ENCODE measurements around the gene KCTD12. TPM values are rescaled to one million over a fixed set of nuclear protein-coding genes. Genes with fewer than 3 reads are reported as not detected.

The KCTD12 gene
- total RNA-seq, 1 donor from 2014 or later: 134 TPM

- Histone ChIP-seq H3K4me1 (ENCODE audit: control insufficient read depth in 3 of 3, insufficient read depth in 3 of 3, low read length in 3 of 3) (no peaks in the 10 kb centered on the region), H3K9me3 (ENCODE audit: control insufficient read depth in 3 of 3, low read length in 3 of 3) (no peaks in the 10 kb centered on the region), H3K9ac (ENCODE audit: low read depth in 1 of 3, low read length in 3 of 3) (no peak overlapping the region), H3K36me3 (ENCODE audit: control insufficient read depth in 3 of 3, insufficient read depth in 3 of 3, low read length in 3 of 3) (no peaks in the 10 kb centered on the region), H3K4me3 (ENCODE audit: low read length in 3 of 3) (no peak overlapping the region), H3K27ac (ENCODE audit: low read depth, low read length) (no peak overlapping the region), H3K27me3 (ENCODE audit: control insufficient read depth in 3 of 3, insufficient read depth in 3 of 3, low read length in 3 of 3) (no peaks in the 10 kb centered on the region)
Measured at GRCh38 chr13:76849493-76849892, 36.7 kb downstream of the KCTD12 start.

- Histone ChIP-seq H3K27ac (ENCODE audit: low read depth, low read length) (no peak overlapping the region), H3K27me3 (ENCODE audit: control insufficient read depth in 3 of 3, insufficient read depth in 3 of 3, low read length in 3 of 3) (no peaks in the 10 kb centered on the region), H3K4me3 (ENCODE audit: low read length in 3 of 3) (no peak overlapping the region), H3K9me3 (ENCODE audit: control insufficient read depth in 3 of 3, low read length in 3 of 3) (no peaks in the 10 kb centered on the region), H3K4me1 (ENCODE audit: control insufficient read depth in 3 of 3, insufficient read depth in 3 of 3, low read length in 3 of 3) (no peaks in the 10 kb centered on the region), H3K9ac (ENCODE audit: low read depth in 1 of 3, low read length in 3 of 3) (no peak overlapping the region), H3K36me3 (ENCODE audit: control insufficient read depth in 3 of 3, insufficient read depth in 3 of 3, low read length in 3 of 3) (no peaks in the 10 kb centered on the region)
Measured at GRCh38 chr13:76848596-76848995, 37.6 kb downstream of the KCTD12 start.

GRCh38 chr13:76846363-76846762 lies 39.8 kb downstream of the KCTD12 start:
- Histone ChIP-seq H3K9me3 (ENCODE audit: control insufficient read depth in 3 of 3, low read length in 3 of 3) (no peaks in the 10 kb centered on the region), H3K36me3 (ENCODE audit: control insufficient read depth in 3 of 3, insufficient read depth in 3 of 3, low read length in 3 of 3) (no peaks in the 10 kb centered on the region), H3K9ac (ENCODE audit: low read depth in 1 of 3, low read length in 3 of 3) (peak overlapping the region in 1 of 3 donors; percentile 20), H3K4me3 (ENCODE audit: low read length in 3 of 3) (no peak overlapping the region), H3K27me3 (ENCODE audit: control insufficient read depth in 3 of 3, insufficient read depth in 3 of 3, low read length in 3 of 3) (no peaks in the 10 kb centered on the region), H3K4me1 (ENCODE audit: control insufficient read depth in 3 of 3, insufficient read depth in 3 of 3, low read length in 3 of 3) (no peaks in the 10 kb centered on the region), H3K27ac (ENCODE audit: low read depth, low read length) (no peak overlapping the region)

GRCh38 chr13:76845865-76846264 lies 40.3 kb downstream of the KCTD12 start:
- H3K4me3 ChIP-seq (ENCODE audit: low read length in 3 of 3): no peak overlapping the region
- no peaks in the 10 kb centered on the region for H3K9me3 ChIP-seq (ENCODE audit: control insufficient read depth in 3 of 3, low read length in 3 of 3)
- H3K27me3 ChIP-seq (ENCODE audit: control insufficient read depth in 3 of 3, insufficient read depth in 3 of 3, low read length in 3 of 3): no peaks in the 10 kb centered on the region
- H3K4me1 ChIP-seq (ENCODE audit: control insufficient read depth in 3 of 3, insufficient read depth in 3 of 3, low read length in 3 of 3): no peaks in the 10 kb centered on the region
- H3K27ac ChIP-seq (ENCODE audit: low read depth, low read length): no peak overlapping the region
- H3K36me3 ChIP-seq (ENCODE audit: control insufficient read depth in 3 of 3, insufficient read depth in 3 of 3, low read length in 3 of 3): no peaks in the 10 kb centered on the region
- no peak overlapping the region for H3K9ac ChIP-seq (ENCODE audit: low read depth in 1 of 3, low read length in 3 of 3)

- no peak overlapping the region for H3K27ac ChIP-seq (ENCODE audit: low read depth, low read length)
- H3K4me3 ChIP-seq (ENCODE audit: low read length in 3 of 3): no peak overlapping the region
- H3K4me1 ChIP-seq (ENCODE audit: control insufficient read depth in 3 of 3, insufficient read depth in 3 of 3, low read length in 3 of 3): no peaks in the 10 kb centered on the region
- no peaks in the 10 kb centered on the region for H3K36me3 ChIP-seq (ENCODE audit: control insufficient read depth in 3 of 3, insufficient read depth in 3 of 3, low read length in 3 of 3)
- no peaks in the 10 kb centered on the region for H3K9me3 ChIP-seq (ENCODE audit: control insufficient read depth in 3 of 3, low read length in 3 of 3)
- no peak overlapping the region for H3K9ac ChIP-seq (ENCODE audit: low read depth in 1 of 3, low read length in 3 of 3)
- H3K27me3 ChIP-seq (ENCODE audit: control insufficient read depth in 3 of 3, insufficient read depth in 3 of 3, low read length in 3 of 3): no peaks in the 10 kb centered on the region
Measured at GRCh38 chr13:76845367-76845766, 40.8 kb downstream of the KCTD12 start.

- H3K9ac ChIP-seq (ENCODE audit: low read depth in 1 of 3, low read length in 3 of 3): no peak overlapping the region
- H3K4me3 ChIP-seq (ENCODE audit: low read length in 3 of 3): no peak overlapping the region
- no peak overlapping the region for H3K27ac ChIP-seq (ENCODE audit: low read depth, low read length)
- no peaks in the 10 kb centered on the region for H3K4me1 ChIP-seq (ENCODE audit: control insufficient read depth in 3 of 3, insufficient read depth in 3 of 3, low read length in 3 of 3)
- no peaks in the 10 kb centered on the region for H3K27me3 ChIP-seq (ENCODE audit: control insufficient read depth in 3 of 3, insufficient read depth in 3 of 3, low read length in 3 of 3)
- H3K9me3 ChIP-seq (ENCODE audit: control insufficient read depth in 3 of 3, low read length in 3 of 3): no peaks in the 10 kb centered on the region
- H3K36me3 ChIP-seq (ENCODE audit: control insufficient read depth in 3 of 3, insufficient read depth in 3 of 3, low read length in 3 of 3): no peaks in the 10 kb centered on the region
Measured at GRCh38 chr13:76837801-76838200, 48.4 kb downstream of the KCTD12 start.

GRCh38 chr13:76836311-76836710 lies 49.9 kb downstream of the KCTD12 start:
- Histone ChIP-seq H3K9me3 (ENCODE audit: control insufficient read depth in 3 of 3, low read length in 3 of 3) (no peaks in the 10 kb centered on the region), H3K27me3 (ENCODE audit: control insufficient read depth in 3 of 3, insufficient read depth in 3 of 3, low read length in 3 of 3) (no peaks in the 10 kb centered on the region), H3K36me3 (ENCODE audit: control insufficient read depth in 3 of 3, insufficient read depth in 3 of 3, low read length in 3 of 3) (no peaks in the 10 kb centered on the region), H3K4me1 (ENCODE audit: control insufficient read depth in 3 of 3, insufficient read depth in 3 of 3, low read length in 3 of 3) (no peaks in the 10 kb centered on the region), H3K27ac (ENCODE audit: low read depth, low read length) (no peak overlapping the region), H3K9ac (ENCODE audit: low read depth in 1 of 3, low read length in 3 of 3) (no peak overlapping the region), H3K4me3 (ENCODE audit: low read length in 3 of 3) (no peak overlapping the region)

GRCh38 chr13:76833441-76833954 lies 52.7 kb downstream of the KCTD12 start:
- Histone ChIP-seq H3K4me3 (ENCODE audit: low read length in 3 of 3) (no peak overlapping the region), H3K9me3 (ENCODE audit: control insufficient read depth in 3 of 3, low read length in 3 of 3) (no peaks in the 10 kb centered on the region), H3K27ac (ENCODE audit: low read depth, low read length) (no peak overlapping the region), H3K36me3 (ENCODE audit: control insufficient read depth in 3 of 3, insufficient read depth in 3 of 3, low read length in 3 of 3) (no peaks in the 10 kb centered on the region), H3K27me3 (ENCODE audit: control insufficient read depth in 3 of 3, insufficient read depth in 3 of 3, low read length in 3 of 3) (no peaks in the 10 kb centered on the region), H3K9ac (ENCODE audit: low read depth in 1 of 3, low read length in 3 of 3) (no peak overlapping the region), H3K4me1 (ENCODE audit: control insufficient read depth in 3 of 3, insufficient read depth in 3 of 3, low read length in 3 of 3) (peaks cover 0 to 9% (median 7%) of the 10 kb centered on the region in 3 donors)

GRCh38 chr13:76832258-76832988 lies 53.8 kb downstream of the KCTD12 start:
- no peaks in the 10 kb centered on the region for H3K36me3 ChIP-seq (ENCODE audit: control insufficient read depth in 3 of 3, insufficient read depth in 3 of 3, low read length in 3 of 3)
- H3K4me1 ChIP-seq (ENCODE audit: control insufficient read depth in 3 of 3, insufficient read depth in 3 of 3, low read length in 3 of 3): peaks cover 0 to 9% (median 8%) of the 10 kb centered on the region in 3 donors
- no peak overlapping the region for H3K9ac ChIP-seq (ENCODE audit: low read depth in 1 of 3, low read length in 3 of 3)
- H3K27me3 ChIP-seq (ENCODE audit: control insufficient read depth in 3 of 3, insufficient read depth in 3 of 3, low read length in 3 of 3): no peaks in the 10 kb centered on the region
- no peaks in the 10 kb centered on the region for H3K9me3 ChIP-seq (ENCODE audit: control insufficient read depth in 3 of 3, low read length in 3 of 3)
- no peak overlapping the region for H3K4me3 ChIP-seq (ENCODE audit: low read length in 3 of 3)
- no peak overlapping the region for H3K27ac ChIP-seq (ENCODE audit: low read depth, low read length)

GRCh38 chr13:76830805-76831204 lies 55.4 kb downstream of the KCTD12 start:
- Histone ChIP-seq H3K4me3 (ENCODE audit: low read length in 3 of 3) (no peak overlapping the region), H3K27me3 (ENCODE audit: control insufficient read depth in 3 of 3, insufficient read depth in 3 of 3, low read length in 3 of 3) (no peaks in the 10 kb centered on the region), H3K4me1 (ENCODE audit: control insufficient read depth in 3 of 3, insufficient read depth in 3 of 3, low read length in 3 of 3) (peaks cover 0 to 13% (median 8%) of the 10 kb centered on the region in 3 donors), H3K9ac (ENCODE audit: low read depth in 1 of 3, low read length in 3 of 3) (peak overlapping the region in 1 of 3 donors; percentile 33), H3K27ac (ENCODE audit: low read depth, low read length) (no peak overlapping the region), H3K9me3 (ENCODE audit: control insufficient read depth in 3 of 3, low read length in 3 of 3) (no peaks in the 10 kb centered on the region), H3K36me3 (ENCODE audit: control insufficient read depth in 3 of 3, insufficient read depth in 3 of 3, low read length in 3 of 3) (no peaks in the 10 kb centered on the region)

Measured in skeletal muscle tissue (tissue), 4 donors.